Activated CD8-positive, alpha-beta memory T cell treated with anti-CD3 and anti-CD28 coated beads for 24 hours (primary cell): ENCODE measurements around the gene RDH12.

ENCODE experiments used
- DNase-seq: peaks from one replicate; pipeline ENCODE4 v3.0.0-alpha.2; 2020

RDH12 gene

GRCh38 chr14:67757175-67757574, 55.5 kb downstream of the RDH12 start:
- no peak for DNase-seq

- DNase-seq, result no peak
These were observed 58.2 kb downstream of the RDH12 start for GRCh38 chr14:67759916-67760315.

GRCh38 chr14:67762051-67762450, 60.4 kb downstream of the RDH12 start:
- DNase-seq, result no peak

GRCh38 chr14:67763158-67763822, 61.6 kb downstream of the RDH12 start:
- no peak for DNase-seq

GRCh38 chr14:67764496-67764895, 62.8 kb downstream of the RDH12 start:
- DNase-seq, result no peak

GRCh38 chr14:67765192-67765834, 63.6 kb downstream of the RDH12 start:
- DNase-seq, result no peak

GRCh38 chr14:67766035-67766680, 64.5 kb downstream of the RDH12 start:
- DNase-seq, result no peak

GRCh38 chr14:67768219-67768618, 66.5 kb downstream of the RDH12 start:
- DNase-seq, result no peak

- DNase-seq, result no peak
These were observed 72.2 kb downstream of the RDH12 start for GRCh38 chr14:67773844-67774377.

GRCh38 chr14:67776653-67777322, 75.1 kb downstream of the RDH12 start:
- no peak for DNase-seq

GRCh38 chr14:67778792-67779191, 77.1 kb downstream of the RDH12 start:
- DNase-seq, result no peak

- no peak for DNase-seq
These were observed 80.4 kb downstream of the RDH12 start for GRCh38 chr14:67782090-67782489.
